Breast epithelium (tissue), 3 donors: ENCODE results near the gene DUSP6.

Source experiments
- POLR2A ChIP-seq: fragments of 450-650 bp; IDR thresholded peaks from one replicate; pipeline ENCODE4 v1.6.1; 2016; ENCODE audit warnings: antibody characterized with exemption, mild to moderate bottlenecking, moderate library complexity
- POLR2AphosphoS5 ChIP-seq, 3 donors: sonication (generic); formaldehyde crosslinking; IDR thresholded peaks; one replicate each; pipeline ENCODE4 v1.6.1; 2017; ENCODE audit warnings: antibody characterized with exemption in 3 of 3
- TF ChIP-seq, protein P1 (sequence below), 3 donors: fragments of 450-650 bp; IDR thresholded peaks; one replicate each; pipeline ENCODE4 v1.5.1; 2016 to 2017; ENCODE audit warnings: antibody characterized with exemption in 3 of 3, mild to moderate bottlenecking in 3 of 3, moderate library complexity in 3 of 3

DNA sequence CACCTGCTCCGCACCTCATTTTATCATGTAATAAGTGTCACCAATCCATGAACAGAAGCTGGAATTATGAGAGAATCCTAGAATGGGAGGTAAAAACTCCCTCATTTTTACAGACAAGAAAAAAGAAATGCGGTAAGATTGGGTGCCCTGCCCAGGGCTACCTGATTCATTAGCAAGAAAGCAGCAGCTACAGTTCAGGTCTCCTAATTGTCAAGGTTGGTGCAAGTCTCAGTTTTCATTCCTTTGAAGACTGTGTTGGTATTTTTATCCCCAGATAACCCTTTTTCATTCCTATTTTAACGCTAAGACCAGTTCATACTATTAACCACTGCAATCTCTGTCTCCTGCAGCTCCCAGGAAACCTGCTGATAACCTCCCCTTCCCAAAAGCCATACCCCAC lies 6.9 kb downstream of the DUSP6 start:
- no peak for TF ChIP-seq POLR2A
- TF ChIP-seq, protein P1, sequence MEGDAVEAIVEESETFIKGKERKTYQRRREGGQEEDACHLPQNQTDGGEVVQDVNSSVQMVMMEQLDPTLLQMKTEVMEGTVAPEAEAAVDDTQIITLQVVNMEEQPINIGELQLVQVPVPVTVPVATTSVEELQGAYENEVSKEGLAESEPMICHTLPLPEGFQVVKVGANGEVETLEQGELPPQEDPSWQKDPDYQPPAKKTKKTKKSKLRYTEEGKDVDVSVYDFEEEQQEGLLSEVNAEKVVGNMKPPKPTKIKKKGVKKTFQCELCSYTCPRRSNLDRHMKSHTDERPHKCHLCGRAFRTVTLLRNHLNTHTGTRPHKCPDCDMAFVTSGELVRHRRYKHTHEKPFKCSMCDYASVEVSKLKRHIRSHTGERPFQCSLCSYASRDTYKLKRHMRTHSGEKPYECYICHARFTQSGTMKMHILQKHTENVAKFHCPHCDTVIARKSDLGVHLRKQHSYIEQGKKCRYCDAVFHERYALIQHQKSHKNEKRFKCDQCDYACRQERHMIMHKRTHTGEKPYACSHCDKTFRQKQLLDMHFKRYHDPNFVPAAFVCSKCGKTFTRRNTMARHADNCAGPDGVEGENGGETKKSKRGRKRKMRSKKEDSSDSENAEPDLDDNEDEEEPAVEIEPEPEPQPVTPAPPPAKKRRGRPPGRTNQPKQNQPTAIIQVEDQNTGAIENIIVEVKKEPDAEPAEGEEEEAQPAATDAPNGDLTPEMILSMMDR (IDR thresholded peaks at IDR 0.05) = no peak
- no peak for TF ChIP-seq POLR2AphosphoS5 (IDR thresholded peaks at IDR 0.05)
